NCI-H2107 treated with DMSO at 0.1 percent for 48 hours (cell line): Measurements from ENCODE around the gene SMCO4.
"Not testable (repeated sequence)": the region's sequence is repeated elsewhere in the genome, so short reads cannot be mapped to it uniquely, and the experiment has no call there.

Experiments used
- DNase-seq: peaks from one replicate; lab custom pipeline; 2025; ENCODE audit not compliant: unreplicated experiment; lab: John Stamatoyannopoulos, UW

SMCO4 gene

GRCh38 chr11:93478841-93479240 is 64.3 kb downstream of the SMCO4 start:
- DNase-seq, result no peak

GRCh38 chr11:93477684-93478234 is 65.4 kb downstream of the SMCO4 start:
- DNase-seq, result no peak

GRCh38 chr11:93476796-93477195 is 66.4 kb downstream of the SMCO4 start:
- no peak for DNase-seq

- DNase-seq, result no peak
Measured at GRCh38 chr11:93474123-93474522, 69.1 kb downstream of the SMCO4 start.

- no peak for DNase-seq
Measured at GRCh38 chr11:93468290-93468689, 74.9 kb downstream of the SMCO4 start.

GRCh38 chr11:93467054-93467453 is 76.1 kb downstream of the SMCO4 start:
- DNase-seq, result no peak

GRCh38 chr11:93464927-93465540 is 78.2 kb downstream of the SMCO4 start:
- DNase-seq, result no peak

- DNase-seq, result not testable (repeated sequence)
Measured at GRCh38 chr11:93463666-93464065, 79.5 kb downstream of the SMCO4 start.

- no peak for DNase-seq
Measured at GRCh38 chr11:93458286-93458685, 84.9 kb downstream of the SMCO4 start.

GRCh38 chr11:93444617-93445073 is 98.5 kb downstream of the SMCO4 start:
- DNase-seq, result peak; percentile 53

- not testable (repeated sequence) for DNase-seq
Measured at GRCh38 chr11:93443232-93443631, 100.0 kb downstream of the SMCO4 start.

GRCh38 chr11:93432247-93432646 is 110.9 kb downstream of the SMCO4 start:
- DNase-seq, result no peak
